ENCODE results near the gene PDGFA.

PDGFA gene

DNA sequence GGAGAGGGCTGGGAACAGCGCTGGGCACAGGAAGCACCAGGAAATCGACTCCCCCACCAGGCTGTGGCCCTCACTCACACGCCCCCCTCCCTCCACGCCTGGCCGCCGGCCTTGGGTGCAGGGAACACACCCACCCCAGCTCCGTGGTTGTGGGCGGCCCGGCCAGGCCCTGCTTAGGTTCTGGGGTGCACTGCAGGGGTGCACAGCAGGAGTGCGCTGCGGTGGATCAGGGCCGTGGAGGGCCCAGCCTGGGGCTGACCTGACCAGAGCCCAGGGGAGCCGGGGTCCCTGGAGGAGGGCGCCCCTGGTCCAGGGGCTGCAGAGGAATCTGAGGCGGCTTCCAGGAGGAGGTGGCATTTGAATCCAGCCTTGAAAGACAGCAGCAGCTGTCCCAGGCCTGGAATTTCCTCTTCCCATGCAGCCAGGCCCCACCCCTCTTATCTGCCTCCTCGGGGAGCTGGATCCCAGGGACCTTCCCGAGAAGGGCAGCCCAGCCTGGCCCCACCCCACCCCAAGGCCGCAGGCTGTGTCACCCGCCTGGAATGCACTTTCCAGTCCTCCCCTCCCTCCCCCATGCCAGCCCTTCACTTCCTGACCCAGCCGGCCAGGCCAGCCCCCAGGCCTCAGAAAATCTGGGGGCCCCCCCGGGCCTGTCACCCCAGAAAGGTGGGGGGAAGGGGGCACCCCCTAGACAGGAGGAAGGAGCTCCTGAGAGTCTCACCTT lies 18.4 kb upstream of the PDGFA start:
- no peak for DNase-seq

GRCh38 chr7:536231-536630 lies 16.6 kb upstream of the PDGFA start:
- DNase-seq, result no peak

- DNase-seq, result no peak
Observed at GRCh38 chr7:534959-535358, 15.3 kb upstream of the PDGFA start.

GRCh38 chr7:534075-534474 lies 14.4 kb upstream of the PDGFA start:
- no peak for DNase-seq

DNA sequence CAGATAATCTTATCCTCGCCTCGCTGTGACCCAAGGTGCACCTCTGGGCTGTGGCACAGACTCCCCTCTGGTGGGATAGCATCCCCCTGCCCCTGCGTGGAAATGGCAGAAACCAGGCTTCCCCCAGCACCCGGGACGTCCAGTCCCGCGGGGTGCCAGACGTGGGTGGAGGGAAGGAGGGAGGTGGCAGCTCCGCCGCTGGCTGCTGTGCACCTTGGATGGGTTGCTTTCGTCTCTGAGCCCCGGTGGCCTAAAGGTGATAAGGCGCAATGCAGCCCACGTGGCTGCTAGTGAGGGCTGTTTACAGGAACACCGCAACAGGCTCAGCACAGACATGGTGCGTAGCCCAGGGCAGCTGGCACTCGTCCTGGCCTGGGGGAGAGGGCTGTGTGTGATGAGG lies 13.6 kb upstream of the PDGFA start:
- no peak for DNase-seq

DNA sequence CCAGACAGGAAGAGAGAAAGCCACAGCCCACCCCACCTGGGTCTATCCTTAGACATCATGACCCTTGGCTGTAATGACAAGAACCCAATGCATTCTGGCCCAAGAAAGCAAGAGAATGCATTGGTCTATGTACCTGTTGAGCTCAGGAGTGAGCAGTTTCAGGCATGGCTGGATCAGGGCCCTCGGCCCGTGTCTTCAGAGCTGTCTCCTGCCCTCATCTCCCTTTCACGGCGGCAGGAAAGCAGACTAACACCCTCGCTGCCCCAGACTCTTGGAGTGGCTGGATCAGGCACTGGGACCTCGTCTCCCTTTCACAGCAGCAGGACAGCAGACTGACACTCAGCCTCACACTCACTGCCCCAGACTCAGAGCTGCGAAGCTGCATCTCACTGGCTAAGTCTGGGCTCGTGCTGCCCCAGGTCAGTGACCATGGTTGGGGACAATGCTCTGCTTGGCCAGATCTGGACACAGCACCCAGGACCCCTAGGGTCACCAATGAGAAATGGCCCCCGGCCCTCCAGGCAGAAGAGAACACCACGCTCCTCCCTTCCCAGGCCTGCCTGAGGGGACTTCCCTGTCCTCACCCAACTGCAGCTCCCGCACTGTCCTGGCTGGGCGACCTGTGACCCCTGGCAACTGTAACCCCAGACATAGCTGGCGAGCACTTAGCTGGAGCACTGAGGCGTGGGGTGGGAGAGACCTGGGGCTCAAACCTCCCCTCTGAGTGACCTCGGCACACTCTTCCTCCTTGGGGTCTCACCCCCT lies 12.9 kb upstream of the PDGFA start:
- DNase-seq, result no peak

DNA sequence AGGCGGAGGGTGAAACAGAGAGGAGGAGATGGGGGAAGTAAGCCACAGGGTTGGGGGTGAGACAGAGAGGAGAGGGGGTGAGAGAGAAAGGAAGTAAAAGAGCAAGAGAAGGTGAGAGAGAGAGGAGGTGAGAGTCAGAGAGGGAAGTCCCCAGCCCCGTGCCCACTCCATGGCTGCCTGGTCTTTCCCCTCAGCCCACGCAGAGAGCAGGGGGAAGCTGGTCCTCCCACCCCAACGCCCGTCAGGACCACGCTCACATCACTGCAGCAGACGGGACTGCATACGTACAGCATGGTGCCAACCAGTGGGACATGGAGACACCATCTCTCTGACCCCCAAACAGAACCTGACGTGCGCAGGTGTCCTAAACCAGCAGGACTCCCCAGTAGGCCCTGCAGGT lies 12.1 kb upstream of the PDGFA start:
- DNase-seq, result no peak

GRCh38 chr7:528451-528850 lies 8.8 kb upstream of the PDGFA start:
- DNase-seq, result no peak

DNA sequence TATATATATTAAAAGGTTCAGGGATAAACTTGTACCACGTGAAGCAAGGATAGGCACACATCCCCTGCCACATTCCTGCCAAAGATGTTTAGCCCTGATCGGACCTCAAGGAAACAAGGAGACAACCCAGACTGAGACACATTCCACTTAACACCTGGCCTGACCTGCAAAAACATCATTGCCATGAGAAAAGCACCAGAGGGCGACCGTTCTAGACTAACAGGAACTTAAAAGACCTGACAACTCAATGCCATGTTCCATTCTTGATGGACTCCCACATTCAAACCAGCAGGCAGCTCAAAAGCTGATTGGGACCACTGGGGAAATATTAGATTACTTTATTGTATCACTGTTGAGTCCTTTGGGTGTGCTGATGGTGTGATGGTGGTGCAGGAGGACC lies 8.1 kb upstream of the PDGFA start:
- no peak for DNase-seq

DNA sequence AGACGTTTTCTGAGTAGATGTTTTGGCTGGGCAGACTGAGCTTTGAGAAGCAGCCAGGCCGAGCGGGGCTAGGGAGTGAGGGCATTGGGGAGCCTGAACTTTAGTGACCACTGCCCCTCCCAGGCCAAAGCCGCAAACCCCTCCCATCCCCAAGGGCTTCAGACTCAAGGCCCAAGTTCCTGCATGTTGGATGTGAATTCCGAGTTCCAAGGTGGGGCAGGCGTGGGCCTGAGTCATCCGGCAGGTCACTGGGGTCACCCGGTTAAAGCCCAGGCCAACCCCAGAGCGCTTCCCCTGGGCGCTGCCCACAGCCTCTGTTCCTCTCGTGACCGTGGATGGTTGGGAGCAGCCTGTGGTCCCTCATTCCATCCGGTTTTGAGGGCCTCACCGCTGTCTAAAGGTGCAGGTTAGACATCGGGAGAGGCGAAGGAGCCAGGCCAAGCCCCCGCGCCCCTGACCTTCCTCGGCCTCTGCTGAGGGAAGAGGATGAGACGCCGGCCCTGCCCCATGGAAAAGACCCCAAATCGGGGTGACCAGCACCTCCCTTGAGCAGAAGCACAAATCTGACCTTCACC lies 6.9 kb upstream of the PDGFA start:
- DNase-seq, result no peak

DNA sequence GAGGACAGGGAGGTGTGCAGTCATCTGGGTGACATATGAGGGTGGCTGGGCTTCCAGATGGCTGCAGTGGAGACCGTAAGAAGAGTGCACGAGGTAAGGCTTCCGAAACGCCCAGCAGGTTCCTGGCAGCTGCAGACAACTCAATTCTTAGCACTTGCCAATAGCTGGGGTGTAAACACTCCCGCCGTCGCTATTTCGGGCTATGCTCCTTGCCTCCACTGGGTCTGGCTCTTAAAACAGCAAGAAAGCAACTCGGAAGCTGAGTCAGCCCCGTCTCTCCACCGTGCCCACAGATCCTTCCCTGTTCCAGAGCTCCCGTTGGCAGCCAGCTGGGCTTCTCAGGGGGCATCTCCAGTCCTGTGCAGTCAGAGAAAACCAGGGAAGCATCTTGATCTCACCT lies 6.1 kb upstream of the PDGFA start:
- DNase-seq, result peak in 21 of 58 donors; percentile 17 to 74 (median 40)

DNA sequence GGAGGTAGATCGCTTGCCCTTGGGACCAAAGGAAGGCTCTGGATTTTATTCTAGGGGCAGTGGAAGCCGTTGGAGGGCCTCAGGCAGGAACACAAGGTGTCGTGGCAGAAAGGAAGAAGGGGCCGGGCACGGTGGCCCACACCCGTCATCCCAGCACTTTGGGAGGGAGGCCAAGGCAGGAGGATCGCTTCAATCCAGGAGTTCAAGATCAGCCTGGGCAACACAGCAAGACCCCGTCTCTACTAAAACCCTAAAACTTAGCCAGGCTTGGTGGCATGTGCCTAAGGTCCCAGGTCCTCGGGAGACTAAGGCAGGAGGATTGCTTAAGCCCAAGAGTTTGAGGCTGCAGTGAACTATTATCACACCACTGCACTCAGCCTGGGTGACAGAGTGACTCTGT lies 5.2 kb upstream of the PDGFA start:
- DNase-seq, result no peak

- DNase-seq, result no peak
Observed at GRCh38 chr7:523347-524336, 4.0 kb upstream of the PDGFA start.

- DNase-seq, result no peak
Observed at GRCh38 chr7:522951-523314, 3.3 kb upstream of the PDGFA start.

DNA sequence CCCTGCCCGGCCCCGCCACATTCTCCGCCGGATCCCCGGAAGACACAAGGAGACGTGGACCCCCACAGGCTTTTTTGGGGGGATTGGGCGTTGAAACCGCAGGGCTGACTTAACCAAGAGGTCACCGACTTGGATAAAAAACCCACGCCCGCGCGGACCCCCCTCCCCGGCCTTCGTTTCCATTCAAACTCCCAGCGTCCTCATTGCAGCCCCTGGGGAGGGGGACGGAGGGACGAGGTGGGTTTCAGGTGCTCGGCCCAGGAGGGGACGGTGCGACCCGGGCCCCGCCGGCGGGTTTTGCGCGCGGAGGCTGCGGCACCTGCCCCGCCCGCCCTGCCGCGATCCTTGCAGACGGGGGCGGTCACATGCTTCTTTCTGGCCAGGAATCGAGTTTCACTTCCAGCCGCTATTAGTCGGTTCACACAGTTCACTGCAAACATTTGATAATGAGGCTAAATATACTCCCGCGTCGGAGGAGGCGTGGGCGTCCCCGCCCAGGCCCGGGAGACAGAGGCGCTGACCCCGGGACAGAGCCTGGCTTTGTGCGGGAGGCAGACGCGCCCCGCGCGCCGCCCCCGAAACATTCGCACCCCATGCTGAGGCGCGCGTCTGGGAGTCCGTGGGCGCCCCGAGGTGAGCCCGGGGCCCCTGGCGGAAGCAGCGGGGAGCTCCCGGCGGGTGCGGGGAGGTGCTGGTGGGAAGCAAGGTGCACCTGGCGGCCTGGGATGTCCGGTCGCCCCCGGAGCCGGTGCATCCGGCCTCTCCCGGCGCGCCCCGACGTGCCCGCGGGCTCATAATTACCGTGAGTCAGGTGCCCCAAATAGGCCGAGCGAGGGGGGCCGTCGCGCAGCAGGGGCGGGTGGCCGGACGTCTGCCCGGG lies 2.7 kb upstream of the PDGFA start:
- DNase-seq, result peak in 24 of 58 donors; percentile 12 to 60 (median 24)

DNA sequence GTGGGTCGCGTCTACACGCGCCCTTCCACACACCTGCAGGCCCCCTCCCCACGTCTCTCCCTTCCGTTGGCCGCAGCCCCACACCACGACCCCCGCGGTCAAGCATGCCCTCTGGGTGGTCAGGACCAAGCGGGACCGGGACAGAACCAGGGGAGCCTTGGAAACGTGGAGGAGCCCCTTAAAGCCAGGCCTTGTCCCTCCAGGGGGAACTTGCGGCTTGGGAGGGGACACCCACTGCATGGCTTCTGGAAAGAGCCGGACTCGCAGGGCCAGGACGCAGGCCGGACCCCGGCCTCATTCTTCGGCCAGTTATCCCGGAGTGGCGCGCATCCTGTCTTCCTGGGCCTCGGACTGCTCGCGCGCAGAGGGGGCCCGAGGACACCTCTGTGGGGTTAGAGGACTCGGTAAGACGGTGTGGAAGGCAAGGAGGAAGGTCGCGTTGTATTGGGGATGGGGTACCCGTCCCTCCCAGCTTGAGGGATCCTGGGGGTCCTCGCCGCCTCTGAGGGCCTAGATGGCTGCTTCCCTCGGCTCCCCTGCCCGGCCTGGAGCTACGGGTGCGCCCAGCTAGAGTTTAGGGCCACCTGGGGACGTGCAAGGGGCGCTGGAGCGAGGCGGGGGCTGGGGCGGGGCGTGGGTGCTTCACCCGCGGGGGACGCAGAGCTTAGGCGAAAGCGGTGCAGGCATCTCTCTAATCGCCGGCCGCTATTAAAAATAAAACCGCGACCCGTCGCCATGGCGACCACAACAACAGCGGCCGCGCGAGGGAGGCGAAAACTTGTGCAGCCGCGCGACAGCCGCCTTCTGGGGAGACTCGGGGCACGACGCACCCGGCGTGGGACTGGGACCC lies 1.8 kb upstream of the PDGFA start:
- DNase-seq, result peak in 24 of 58 donors; percentile 13 to 61 (median 32)

DNA sequence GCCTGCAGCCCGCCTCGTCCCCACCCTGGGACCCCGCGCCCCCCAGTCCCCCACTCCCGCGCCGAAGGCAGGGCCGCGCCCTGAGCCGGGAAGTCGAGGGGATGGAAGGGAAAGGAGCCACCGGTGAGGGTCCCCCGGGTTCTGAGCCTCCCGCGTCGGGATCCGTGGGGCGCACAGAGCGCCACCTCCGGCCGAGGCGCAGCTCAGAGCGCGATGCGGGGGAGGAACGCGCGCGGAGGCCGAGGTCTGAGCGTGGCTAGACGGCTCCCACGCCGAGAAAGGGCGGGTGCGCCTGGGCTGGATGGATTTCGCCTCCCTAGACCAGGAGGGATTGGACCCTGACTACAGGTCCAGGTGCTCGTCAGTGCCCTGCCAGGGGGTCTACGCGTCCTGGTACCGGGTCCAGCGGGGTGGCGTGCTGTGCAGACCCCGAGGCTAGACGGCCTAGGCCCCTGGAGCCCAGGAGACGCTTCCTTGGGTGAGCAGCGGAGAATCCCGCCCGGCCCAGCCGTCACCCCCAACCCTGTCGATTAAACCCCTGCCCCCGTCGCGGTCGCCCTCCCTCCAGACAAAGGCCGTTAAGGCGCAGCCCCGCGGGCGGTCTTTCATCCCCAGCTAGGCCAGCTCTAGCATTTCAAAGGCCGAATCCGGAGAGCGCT lies 986 bp upstream of the PDGFA start:
- DNase-seq, result peak in 4 of 58 donors; percentile 8 to 31 (median 18)

DNA sequence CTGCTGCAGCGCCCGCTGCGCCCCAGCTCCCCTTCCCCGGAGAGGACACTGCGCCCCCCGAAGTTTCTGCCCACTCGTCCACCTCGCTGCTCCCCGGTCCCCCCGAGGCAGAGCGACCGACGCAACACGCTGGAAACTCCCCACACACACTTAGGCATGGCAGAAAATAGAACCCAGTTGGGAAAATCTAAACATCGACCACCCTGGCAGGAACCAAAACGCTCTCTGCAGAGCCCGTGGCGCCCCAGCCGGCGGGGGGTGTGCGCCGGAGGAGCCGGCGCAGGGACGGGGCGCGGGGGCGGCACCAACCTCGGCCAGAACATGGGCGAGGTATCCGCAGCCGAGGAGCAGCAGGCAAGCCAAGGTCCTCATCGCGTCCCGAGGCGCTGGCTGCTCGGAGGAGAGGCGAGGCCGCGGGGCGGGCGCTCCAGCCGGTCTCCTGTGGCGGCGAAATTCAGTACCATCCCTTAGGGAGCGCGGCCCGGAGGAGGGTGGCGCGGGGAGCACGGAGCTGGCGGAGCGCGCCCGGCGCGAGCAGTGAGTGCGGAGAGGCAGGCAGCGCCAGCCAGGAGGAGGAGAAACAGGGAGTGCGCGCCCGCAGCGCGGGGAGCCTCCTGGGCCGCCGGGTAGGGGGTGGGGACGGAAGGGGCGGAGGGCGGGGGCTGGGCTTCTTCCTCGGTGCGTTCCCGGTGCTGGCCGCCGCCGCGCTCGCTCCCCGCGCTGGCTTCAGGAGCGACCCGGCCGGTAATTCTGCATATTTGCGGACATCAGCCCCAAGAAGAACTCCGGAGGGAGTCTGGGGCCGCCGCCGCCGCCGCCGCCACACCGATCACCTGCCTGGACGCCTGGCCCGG lies 789 bp downstream of the PDGFA start:
- peak in 56 of 58 donors; percentile 31 to 91 (median 81) for DNase-seq
